ENCODE data around the gene ARMC6. TPM values are rescaled to one million over a fixed set of nuclear protein-coding genes. Genes with fewer than 3 reads are reported as not detected.
A peak's percentile ranks its signal among the peaks of the same experiment; 100 is the strongest.
"Not testable (repeated sequence)": the region's sequence is repeated elsewhere in the genome, so short reads cannot be mapped to it uniquely, and the experiment has no call there.

Gene ARMC6
- polyA plus RNA-seq, 1 donor, result 29.7 TPM

DNA sequence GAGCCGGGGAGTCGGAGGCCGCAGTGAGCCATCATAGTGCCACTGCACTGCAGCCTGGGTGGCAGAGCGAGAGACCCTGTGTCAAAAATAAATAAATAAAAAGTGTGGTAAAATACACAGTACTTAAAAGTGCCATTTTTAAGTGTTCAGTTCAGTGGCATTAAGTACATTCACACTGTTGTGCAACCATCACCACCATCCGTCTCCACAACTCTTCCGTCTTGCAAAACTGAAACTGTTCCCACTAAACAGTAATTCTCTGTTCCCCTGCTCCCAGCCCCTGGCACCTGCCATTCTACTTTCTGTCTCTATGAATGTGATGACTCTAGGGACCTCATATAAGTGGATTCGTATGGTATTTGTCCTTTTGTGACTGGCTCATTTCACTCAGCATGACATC is 43.7 kb downstream of the ARMC6 start:
- DNase-seq, result no peak

- DNase-seq, result no peak
Observed at GRCh38 chr19:19078801-19079200, 45.4 kb downstream of the ARMC6 start.

GRCh38 chr19:19079571-19079970 is 46.2 kb downstream of the ARMC6 start:
- no peak for DNase-seq

DNA sequence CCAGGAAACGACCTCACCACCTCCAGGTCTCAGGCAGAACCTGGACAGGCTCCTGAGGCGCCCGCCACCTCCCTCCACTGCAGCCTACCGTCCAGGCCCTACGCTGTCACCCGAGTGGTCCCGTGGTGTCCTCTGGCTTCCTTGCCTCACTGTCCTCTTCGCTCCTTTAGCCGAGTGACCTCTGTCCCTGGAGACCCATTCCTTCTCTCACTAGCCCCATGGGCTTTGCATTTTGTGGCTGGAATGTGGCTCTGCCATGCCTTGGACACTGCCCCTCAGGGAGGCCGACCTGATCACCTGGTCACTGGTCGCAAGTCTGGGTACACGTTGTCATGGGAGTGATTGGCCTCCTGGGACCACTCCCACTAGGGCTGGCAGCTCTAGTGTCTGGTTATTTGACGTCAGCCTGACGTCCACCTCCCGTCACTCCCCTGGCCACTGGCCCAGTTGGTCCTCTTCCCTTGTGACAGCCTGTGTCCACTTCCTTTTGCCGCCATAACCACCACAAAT is 48.3 kb downstream of the ARMC6 start:
- no peak for DNase-seq

- no peak for DNase-seq
Observed at GRCh38 chr19:19083413-19084178, 50.2 kb downstream of the ARMC6 start.

GRCh38 chr19:19087676-19088075 is 54.3 kb downstream of the ARMC6 start:
- DNase-seq, result no peak

DNA sequence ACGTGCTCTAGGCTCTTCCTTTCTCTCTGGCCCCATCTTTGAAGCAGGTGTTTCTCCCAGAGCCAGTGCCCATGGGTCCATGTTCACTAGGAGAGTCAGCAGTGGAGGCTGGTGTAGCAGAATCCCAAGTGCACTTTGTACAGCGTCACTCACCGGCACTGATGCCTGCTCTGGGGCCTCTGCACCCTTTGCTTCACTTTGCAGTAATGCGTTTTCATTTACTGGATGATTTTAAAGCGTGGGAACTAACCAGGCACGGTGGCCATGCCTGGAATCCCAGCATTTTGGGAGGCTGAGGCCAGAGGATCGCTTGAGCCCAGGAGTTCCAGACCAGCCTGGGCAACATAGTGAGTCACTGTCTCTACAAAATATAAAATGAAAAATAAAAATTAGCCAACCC is 61.1 kb downstream of the ARMC6 start:
- no peak for DNase-seq

- DNase-seq, result no peak
Observed at GRCh38 chr19:19095691-19096090, 62.3 kb downstream of the ARMC6 start.

DNA sequence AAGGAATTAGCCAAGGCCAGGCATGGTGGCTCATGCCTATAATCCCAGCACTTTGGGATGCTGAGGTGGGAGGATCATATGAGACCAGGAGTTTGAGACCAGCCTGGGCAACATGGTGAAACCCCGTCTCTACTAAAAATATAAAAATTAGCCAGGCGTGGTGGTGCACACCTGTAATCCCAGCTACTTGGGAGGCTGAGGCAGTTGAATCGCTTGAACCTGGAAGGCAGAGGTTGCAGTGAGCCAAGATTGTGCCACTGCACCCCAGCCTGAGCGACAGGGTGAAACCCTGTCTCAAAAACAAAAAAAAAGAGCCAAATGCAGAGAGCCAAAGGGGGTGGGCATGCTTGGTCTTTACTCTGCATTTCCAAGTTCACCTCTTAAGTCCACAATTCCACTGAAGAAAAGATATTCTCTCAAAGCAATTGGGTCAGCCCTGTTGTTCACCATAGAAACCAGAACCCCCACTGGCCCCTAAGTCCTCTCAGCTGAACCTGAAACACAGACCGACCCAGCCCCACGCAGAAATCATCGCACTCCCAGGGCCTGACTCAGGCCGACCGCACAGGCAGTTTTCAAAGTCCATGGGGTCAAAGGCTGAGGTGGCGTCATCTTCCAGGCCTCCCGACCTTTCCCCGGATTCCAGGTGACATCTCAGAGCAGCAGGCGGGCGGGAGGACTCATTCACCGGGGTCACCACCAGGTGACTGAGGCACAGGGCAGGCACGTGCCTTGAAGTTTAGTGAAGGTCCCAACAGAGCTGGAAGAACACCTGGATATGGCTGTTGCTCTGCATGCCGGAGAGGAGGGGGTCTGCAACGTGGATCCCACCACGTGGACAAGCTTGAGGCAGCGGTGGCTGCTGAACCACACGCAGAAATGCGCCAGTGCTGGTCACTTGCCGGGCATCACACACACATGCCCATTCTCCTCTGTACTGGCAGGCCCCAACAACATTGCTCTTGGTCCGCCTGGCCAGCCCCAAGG is 63.5 kb downstream of the ARMC6 start:
- DNase-seq, result no peak

- DNase-seq, result no peak
Observed at GRCh38 chr19:19098084-19098702, 64.8 kb downstream of the ARMC6 start.

- DNase-seq, result no peak
Observed at GRCh38 chr19:19098703-19099632, 65.6 kb downstream of the ARMC6 start.

DNA sequence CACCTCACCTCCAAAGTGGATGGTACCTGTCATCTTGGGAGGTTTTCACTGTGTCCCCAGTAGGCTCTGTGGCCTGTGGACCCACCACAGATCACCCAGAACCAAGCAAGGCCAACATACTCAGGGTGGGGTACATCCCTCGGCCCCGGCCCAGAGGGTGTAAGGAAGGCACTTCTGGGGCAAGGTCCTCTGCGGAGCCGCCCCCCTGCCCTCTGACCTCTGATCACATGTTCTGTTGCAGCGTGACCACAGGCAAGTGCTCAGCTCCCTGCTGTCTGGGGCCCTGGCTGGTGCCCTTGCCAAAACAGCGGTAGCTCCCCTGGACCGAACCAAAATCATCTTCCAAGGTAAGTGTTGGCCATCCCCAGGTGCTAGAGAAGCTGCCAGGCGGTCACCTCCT is 68.1 kb downstream of the ARMC6 start:
- DNase-seq, result no peak

DNA sequence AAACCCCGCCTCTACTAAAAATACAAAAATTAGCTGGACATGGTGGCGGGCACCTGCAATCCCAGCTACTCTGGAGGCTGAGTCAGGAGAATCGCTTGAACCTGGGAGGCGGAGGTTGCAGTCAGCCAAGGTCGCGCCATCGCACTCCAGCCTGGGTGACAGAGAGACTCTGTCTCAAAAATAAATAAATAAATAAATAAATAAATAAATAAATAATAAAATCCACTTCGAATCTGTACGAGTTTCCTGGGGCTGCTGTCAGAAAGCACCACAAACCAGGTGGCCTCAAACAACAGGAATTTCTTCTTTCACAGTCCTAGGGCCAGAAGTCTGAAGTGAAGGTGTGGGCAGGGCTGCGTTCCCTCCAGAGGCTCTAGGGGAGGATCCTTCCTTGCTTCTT is 69.2 kb downstream of the ARMC6 start:
- not testable (repeated sequence) for DNase-seq

- DNase-seq, result no peak
Observed at GRCh38 chr19:19103167-19103566, 69.8 kb downstream of the ARMC6 start.

GRCh38 chr19:19105365-19106055 is 72.1 kb downstream of the ARMC6 start:
- peak; percentile 56 for DNase-seq

- no peak for DNase-seq
Observed at GRCh38 chr19:19106056-19106551, 72.7 kb downstream of the ARMC6 start.

DNA sequence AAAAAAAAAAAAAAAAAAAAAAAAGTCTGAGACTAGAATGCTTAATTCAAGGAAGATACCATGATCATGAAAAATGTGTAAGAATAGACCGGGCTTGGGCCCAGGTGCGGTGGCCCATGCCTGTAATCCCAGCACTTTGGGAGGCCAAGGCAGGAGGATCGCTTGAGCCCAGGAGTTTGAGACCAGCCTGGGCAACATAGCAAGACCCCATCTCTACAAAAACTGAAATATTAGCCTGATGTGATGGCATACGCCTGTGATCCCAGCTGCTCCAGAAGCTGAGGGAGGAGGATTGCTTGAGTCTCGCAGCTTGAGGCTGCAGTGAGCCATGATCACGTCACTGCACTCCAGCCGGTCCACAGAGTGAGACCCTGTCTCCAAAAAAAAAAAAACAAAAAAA is 73.5 kb downstream of the ARMC6 start:
- not testable (repeated sequence) for DNase-seq

GRCh38 chr19:19107654-19108053 is 74.3 kb downstream of the ARMC6 start:
- DNase-seq, result no peak

Data from hindlimb muscle (tissue), 1 donor.